ENCODE results near the gene MUC2. TPM values are rescaled to one million over a fixed set of nuclear protein-coding genes. Genes with fewer than 3 reads are reported as not detected.

MUC2 gene
- total RNA-seq, 2 experiments from 2014 or later, result not detected

DNA sequence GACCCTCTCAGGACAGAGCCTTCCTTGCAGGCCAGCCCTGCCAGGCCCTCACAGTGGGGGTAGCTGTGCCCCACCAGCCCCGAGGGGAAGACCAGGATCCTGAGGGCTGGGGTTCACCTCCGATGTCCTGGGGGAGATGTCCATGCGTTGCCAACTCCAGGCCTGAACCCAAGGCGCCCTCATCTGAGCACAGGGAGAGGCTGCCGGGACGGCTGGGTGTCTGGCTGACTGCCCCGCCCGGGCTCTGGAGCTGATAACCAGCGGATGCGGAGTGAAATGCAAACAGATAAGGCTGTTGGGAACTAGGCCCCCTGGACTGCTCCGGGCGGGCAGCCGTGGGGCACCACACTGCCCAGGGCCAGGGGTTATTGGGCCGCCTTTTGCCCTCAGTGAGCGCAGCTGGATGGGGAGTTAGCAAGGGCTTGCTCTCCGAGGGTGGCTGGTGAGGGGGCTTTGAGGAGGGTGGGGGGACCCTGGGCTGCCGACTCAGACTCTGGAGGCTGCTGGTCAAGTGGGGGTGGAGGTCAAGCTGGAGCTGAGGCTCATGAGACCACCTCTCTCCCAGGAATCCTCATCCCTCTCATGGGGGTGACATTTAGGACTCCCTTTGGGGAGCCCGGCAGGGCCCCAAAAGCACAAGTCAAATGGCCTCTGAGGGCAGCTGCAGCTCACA lies 32.6 kb upstream of the MUC2 start:
- ATAC-seq, result no peak
- Mint-ChIP-seq H3K4me1 (ENCODE audit: low read depth) (no peaks in the 10 kb centered on the region), H3K27ac (no peak overlapping the region), H3K9me3 (no peaks in the 10 kb centered on the region), H3K27me3 (peaks cover 5% of the 10 kb centered on the region), H3K4me3 (no peak overlapping the region), H3K36me3 (ENCODE audit: low read depth) (no peaks in the 10 kb centered on the region)
- no peak for DNase-seq
- POLR2A ChIA-PET, result no interaction called here
- TF ChIP-seq CTCF (IDR thresholded peaks at IDR 0.05), result no peak
- intact Hi-C loops (cut with micrococcal nuclease), result no loop called here
- CTCF ChIA-PET, result interaction anchor here (0.6 kb wide), 1 partner anchor 9 kb away, joined by 4 read pairs; no protein-coding TSS in a partner anchor

DNA sequence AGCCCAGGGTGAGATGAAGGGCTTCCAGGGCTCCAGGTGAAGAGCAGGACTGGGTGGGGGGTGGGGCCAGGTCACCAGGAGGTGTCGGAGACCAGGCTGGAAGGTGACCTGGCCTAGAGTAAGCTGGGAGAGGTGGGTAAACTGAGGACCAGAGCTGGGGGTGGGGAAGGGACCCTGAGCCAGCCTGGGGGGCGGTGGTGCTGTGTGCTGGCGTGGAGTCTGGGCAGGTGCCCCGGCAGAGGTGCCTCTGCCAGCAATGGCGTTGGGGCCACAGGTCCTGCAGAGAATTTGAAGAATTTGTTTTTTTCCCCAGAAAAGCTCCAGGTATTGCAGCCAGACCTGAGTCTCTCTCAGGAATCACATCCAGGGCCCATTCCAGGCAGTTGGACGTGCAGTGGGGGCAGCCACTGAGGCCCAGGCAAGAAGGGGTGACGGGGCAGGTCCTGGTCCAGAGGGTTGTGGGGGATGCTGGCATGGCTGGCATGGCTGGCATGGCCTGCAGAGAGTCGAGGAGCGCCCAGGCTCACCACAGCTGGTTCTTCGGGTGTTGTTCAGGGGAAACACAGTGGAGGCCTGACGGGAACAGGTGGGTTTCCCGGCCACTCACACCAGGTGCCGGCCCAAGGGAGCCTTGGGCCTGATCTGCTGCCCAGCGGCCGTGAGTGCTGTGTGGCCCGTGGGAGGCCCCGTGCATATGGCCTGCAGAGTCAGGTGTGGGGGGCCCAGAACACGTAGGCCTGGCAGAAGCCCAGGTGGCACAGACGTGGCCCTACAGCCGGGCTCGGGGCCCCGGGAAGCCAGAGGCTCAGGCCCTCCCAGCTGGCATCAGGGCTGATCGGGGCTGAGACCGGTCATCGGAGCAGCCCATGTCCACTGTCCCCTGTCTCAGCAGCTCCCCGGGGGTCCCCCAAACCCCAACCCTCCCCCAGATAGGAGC lies 31.8 kb upstream of the MUC2 start:
- no peak overlapping the region for H3K4me3 Mint-ChIP-seq
- H3K36me3 Mint-ChIP-seq (ENCODE audit: low read depth), result no peaks in the 10 kb centered on the region
- H3K27ac Mint-ChIP-seq, result no peak overlapping the region
- no peaks in the 10 kb centered on the region for H3K9me3 Mint-ChIP-seq
- no peak for ATAC-seq
- intact Hi-C loops (cut with micrococcal nuclease), result no loop called here
- H3K4me1 Mint-ChIP-seq (ENCODE audit: low read depth), result no peaks in the 10 kb centered on the region
- DNase-seq, result no peak
- CTCF ChIA-PET, result no interaction called here
- no peak for TF ChIP-seq CTCF (IDR thresholded peaks at IDR 0.05)
- peaks cover 5% of the 10 kb centered on the region for H3K27me3 Mint-ChIP-seq
- POLR2A ChIA-PET, result no interaction called here

GRCh38 chr11:1043563-1044096 lies 31.0 kb upstream of the MUC2 start:
- H3K27ac Mint-ChIP-seq, result no peak overlapping the region
- DNase-seq, result no peak
- no peak overlapping the region for H3K4me3 Mint-ChIP-seq
- CTCF ChIA-PET, result no interaction called here
- H3K36me3 Mint-ChIP-seq (ENCODE audit: low read depth), result no peaks in the 10 kb centered on the region
- POLR2A ChIA-PET, result no interaction called here
- intact Hi-C loops (cut with micrococcal nuclease), result no loop called here
- no peaks in the 10 kb centered on the region for H3K4me1 Mint-ChIP-seq (ENCODE audit: low read depth)
- TF ChIP-seq CTCF (IDR thresholded peaks at IDR 0.05), result no peak
- no peaks in the 10 kb centered on the region for H3K9me3 Mint-ChIP-seq
- no peak for ATAC-seq
- peaks cover 6% of the 10 kb centered on the region for H3K27me3 Mint-ChIP-seq

GRCh38 chr11:1044160-1044559 lies 30.5 kb upstream of the MUC2 start:
- ATAC-seq, result no peak
- POLR2A ChIA-PET, result no interaction called here

More at GRCh38 chr11:1044160-1044559, 30.5 kb upstream of the MUC2 start:
- H3K27me3 Mint-ChIP-seq, result peaks cover 7% of the 10 kb centered on the region
- TF ChIP-seq CTCF (IDR thresholded peaks at IDR 0.05), result no peak
- no peak overlapping the region for H3K27ac Mint-ChIP-seq
- H3K9me3 Mint-ChIP-seq, result no peaks in the 10 kb centered on the region
- no peaks in the 10 kb centered on the region for H3K4me1 Mint-ChIP-seq (ENCODE audit: low read depth)
- DNase-seq, result no peak
- intact Hi-C loops (cut with micrococcal nuclease), result no loop called here
- CTCF ChIA-PET, result no interaction called here
- H3K4me3 Mint-ChIP-seq, result no peak overlapping the region
- H3K36me3 Mint-ChIP-seq (ENCODE audit: low read depth), result no peaks in the 10 kb centered on the region

Measured in activated CD8-positive, alpha-beta T cell treated with anti-CD3 and anti-CD28 coated beads for 36 hours (primary cell).